ENCODE measurements around the gene OTUD7B.

- no peak for TF ChIP-seq CREB1 (IDR thresholded peaks at IDR 0.05; ENCODE audit: low read depth)
- TF ChIP-seq RAD21 (IDR thresholded peaks at IDR 0.05; ENCODE audit: low read depth), result no peak
- TF ChIP-seq EP300 (IDR thresholded peaks at IDR 0.05; ENCODE audit: borderline replicate concordance), result no peak
- TF ChIP-seq ZBTB7A (IDR thresholded peaks at IDR 0.05; ENCODE audit: low read depth), result no peak
- no peak for TF ChIP-seq YY1 (IDR thresholded peaks at IDR 0.05; ENCODE audit: low read depth)
- TF ChIP-seq NFIC (IDR thresholded peaks at IDR 0.05), result no peak
- no peak for TF ChIP-seq CEBPB (IDR thresholded peaks at IDR 0.05)
- no peak for TF ChIP-seq USF1 (IDR thresholded peaks at IDR 0.05)
Observed at GRCh38 chr1:149979245-149979971, 31.1 kb downstream of the OTUD7B start.

Data from Ishikawa (cell line).